Lower leg skin (tissue), 3 donors: Measurements from ENCODE around the gene CYP4F2.

Experiments used
- POLR2A ChIP-seq, 2 donors: fragments of 450-650 bp; IDR thresholded peaks; one replicate each; pipeline ENCODE4 v1.6.1; 2016 to 2017; ENCODE audit warnings: antibody characterized with exemption in 2 of 2, mild to moderate bottlenecking in 1 of 2, moderate library complexity in 1 of 2
- TF ChIP-seq, protein P1 (sequence below), 3 donors: fragments of 450-650 bp; IDR thresholded peaks; one replicate each; pipeline ENCODE4 v1.5.1; 2016; ENCODE audit warnings: antibody characterized with exemption in 3 of 3, mild to moderate bottlenecking in 3 of 3, moderate library complexity in 2 of 3

- TF ChIP-seq, protein P1, sequence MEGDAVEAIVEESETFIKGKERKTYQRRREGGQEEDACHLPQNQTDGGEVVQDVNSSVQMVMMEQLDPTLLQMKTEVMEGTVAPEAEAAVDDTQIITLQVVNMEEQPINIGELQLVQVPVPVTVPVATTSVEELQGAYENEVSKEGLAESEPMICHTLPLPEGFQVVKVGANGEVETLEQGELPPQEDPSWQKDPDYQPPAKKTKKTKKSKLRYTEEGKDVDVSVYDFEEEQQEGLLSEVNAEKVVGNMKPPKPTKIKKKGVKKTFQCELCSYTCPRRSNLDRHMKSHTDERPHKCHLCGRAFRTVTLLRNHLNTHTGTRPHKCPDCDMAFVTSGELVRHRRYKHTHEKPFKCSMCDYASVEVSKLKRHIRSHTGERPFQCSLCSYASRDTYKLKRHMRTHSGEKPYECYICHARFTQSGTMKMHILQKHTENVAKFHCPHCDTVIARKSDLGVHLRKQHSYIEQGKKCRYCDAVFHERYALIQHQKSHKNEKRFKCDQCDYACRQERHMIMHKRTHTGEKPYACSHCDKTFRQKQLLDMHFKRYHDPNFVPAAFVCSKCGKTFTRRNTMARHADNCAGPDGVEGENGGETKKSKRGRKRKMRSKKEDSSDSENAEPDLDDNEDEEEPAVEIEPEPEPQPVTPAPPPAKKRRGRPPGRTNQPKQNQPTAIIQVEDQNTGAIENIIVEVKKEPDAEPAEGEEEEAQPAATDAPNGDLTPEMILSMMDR (IDR thresholded peaks at IDR 0.05) = no peak
- TF ChIP-seq POLR2A (IDR thresholded peaks at IDR 0.05) = no peak
These were observed 39.1 kb upstream of the CYP4F2 start for GRCh38 chr19:15936950-15937349.
